GM12891 (cell line): ENCODE data around the gene WDR83.

Source experiments
- POLR2A ChIP-seq: IDR thresholded peaks from 2 replicates; pipeline ENCODE4 v1.6.1; 2011; ENCODE audit warnings: low read depth, low read length, control low read depth
- POLR2AphosphoS5 ChIP-seq: IDR thresholded peaks from 2 replicates; pipeline ENCODE4 v1.6.1; 2011; ENCODE audit warnings: low read depth, low read length, control low read depth
- SPI1 ChIP-seq: IDR thresholded peaks from 2 replicates; pipeline ENCODE4 v1.6.1; 2011; ENCODE audit warnings: low read depth, low read length, control low read depth
- TAF1 ChIP-seq: IDR thresholded peaks from 2 replicates; pipeline ENCODE4 v1.6.1; 2011; ENCODE audit warnings: low read depth, low read length, control low read depth

GRCh38 chr19:12656899-12657571 is 9.6 kb upstream of the WDR83 start:
- TF ChIP-seq POLR2A = no peak
- TF ChIP-seq POLR2AphosphoS5 = no peak
- no peak for TF ChIP-seq TAF1
- no peak for TF ChIP-seq SPI1
